ENCODE data around the gene ZSWIM6.

Gene ZSWIM6

DNA sequence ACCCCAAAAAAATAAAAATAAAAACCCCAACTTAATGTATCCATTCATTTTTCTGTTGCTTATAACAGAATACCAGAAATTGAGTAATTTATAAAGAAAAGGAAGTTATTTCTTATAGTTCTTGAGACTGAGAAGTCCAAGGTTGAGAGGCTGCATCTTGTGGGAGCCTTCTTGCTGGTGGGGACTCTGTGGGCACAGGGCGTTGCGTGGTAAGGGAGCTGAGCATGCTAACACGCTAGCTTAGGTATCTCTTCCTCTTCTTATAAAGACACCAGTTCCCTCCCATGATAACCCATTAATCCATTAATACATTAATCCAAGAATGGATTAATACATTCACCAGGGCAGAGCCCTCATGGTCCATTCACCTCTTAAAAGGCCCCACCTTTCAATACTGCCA, 150.9 kb downstream of the ZSWIM6 start:
- DNase-seq (ENCODE audit: low read depth): no peak

DNA sequence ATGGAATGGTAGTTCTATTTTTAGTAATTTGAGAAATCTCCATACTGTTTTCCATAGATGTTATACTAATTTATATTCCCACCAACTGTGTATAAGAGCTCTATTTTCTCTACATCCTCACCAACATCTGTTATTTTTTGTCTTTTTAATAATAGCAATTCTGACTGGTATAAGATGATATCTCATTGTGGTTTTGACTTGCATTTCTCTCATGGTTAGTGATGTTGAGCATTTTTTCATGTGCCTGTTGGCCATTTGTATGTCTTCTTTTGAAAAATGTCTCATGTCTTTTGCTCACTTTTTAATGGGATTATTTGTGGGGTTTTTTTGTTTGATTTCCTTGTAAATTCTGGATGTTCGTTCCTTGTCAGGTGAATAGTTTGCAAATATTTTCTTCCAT, 154.4 kb downstream of the ZSWIM6 start:
- DNase-seq (ENCODE audit: low read depth): peak; percentile 22

DNA sequence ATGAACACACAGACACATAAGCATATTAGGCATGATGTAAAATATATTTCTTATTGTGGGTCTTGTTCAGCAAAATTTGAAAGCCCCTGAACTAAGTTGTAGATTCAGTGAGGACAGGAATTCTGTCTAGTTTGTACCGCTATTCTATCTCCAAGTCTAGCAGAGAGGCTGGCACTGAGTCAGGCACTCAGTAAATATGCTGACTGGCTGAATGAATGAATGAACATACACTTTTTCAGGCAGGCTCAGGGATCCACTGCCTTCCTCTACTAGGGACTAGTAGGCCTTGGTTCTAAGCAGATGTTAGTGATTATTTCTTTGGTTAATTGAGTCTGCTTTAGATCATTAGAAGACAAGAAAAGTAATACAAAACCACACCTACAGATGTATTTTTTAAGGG, 157.5 kb downstream of the ZSWIM6 start:
- no peak for DNase-seq (ENCODE audit: low read depth)

DNA sequence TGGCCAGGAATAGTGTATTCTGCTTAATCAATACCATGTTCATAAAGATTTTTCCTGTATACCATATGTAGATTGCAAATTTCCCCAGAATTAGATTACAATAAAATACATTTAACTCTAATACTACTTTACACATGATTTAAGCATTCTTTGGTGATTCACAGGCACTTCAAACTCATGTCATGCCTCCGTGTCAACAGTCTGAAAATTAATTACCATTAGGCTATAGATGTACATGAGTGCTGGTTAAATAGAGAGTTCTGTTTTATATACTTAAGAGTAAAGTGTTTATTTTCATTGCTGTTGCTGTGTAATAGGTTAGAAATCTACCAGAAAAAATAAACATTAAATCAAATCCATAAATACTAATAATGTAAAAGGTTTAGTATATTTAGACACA, 159.8 kb downstream of the ZSWIM6 start:
- no peak for DNase-seq (ENCODE audit: low read depth)

DNA sequence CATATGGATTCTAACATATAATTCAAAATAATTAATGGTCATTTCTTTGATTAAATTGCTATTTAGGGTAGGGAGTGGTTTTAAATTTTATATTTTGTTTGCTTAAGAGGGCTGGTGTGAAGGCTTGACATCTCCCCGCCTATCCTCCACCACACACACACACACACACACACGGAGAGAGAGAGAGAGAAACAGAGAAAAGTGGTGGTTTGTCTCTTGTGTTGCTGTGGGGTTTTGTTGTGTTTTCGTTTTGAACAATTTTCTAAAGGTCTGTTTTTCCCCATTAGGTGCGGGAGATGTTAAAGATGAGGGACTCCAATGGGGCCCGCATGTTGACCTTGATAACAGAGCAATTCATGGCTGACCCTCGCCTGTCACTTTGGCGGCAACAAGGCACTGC, 161.9 kb downstream of the ZSWIM6 start:
- DNase-seq (ENCODE audit: low read depth): no peak

DNA sequence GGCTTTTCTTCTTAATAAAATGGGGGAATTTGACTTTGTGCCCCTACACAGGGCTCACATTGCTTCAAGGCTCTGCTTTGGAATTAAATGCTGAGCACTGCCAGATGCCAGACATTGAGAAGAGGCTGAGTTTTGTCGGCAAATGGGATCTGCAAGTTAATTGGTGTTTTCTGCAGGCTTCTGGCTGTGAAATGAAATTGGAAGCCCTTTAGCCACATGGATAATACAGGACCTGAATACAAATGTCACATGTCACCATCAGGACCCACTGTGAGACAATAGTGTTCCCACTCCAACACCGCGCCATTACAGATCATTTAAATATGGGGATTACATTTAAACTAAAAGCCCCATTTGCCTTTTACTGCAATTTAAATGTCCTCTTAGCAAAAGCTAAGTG, 164.4 kb downstream of the ZSWIM6 start:
- no peak for DNase-seq (ENCODE audit: low read depth)

DNA sequence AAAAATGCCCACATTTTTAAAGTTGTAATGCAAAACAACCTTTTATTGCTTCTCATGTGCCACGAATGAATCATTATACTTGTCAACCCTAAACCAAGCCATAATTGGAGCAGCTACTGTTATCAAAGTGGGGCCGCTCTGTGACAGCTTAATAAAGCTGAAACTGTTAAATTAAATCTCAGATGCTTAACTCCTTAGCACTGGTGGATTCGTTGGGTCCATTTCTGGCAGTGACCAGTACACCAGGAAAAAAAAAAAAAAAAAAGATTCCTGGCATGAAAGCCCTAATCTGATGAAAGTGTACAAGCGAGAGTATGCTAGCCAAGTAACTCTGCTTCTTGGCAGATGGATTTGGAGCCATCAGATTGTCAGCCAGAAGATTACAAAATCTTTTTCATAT, 164.8 kb downstream of the ZSWIM6 start:
- peak; percentile 4 for DNase-seq (ENCODE audit: low read depth)

DNA sequence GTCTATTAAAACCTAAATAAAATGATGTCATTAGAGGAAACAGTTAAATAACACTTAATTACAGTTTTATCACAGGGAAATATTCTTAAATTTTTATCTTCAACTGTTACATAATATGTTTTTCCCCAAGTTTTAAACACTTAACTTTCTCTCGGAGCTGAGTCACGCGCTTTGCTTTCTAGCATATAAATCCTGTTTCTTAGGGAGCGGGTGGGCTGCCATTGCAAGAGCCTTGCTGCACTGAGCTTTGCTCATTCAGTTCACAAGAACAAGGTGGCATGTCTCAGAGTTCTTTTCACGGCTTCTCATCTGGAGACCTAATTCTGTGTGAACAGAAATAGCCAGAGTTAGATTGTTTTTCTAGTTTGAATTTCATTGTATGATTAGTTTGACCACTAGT, 166.1 kb downstream of the ZSWIM6 start:
- peak; percentile 28 for DNase-seq (ENCODE audit: low read depth)

DNA sequence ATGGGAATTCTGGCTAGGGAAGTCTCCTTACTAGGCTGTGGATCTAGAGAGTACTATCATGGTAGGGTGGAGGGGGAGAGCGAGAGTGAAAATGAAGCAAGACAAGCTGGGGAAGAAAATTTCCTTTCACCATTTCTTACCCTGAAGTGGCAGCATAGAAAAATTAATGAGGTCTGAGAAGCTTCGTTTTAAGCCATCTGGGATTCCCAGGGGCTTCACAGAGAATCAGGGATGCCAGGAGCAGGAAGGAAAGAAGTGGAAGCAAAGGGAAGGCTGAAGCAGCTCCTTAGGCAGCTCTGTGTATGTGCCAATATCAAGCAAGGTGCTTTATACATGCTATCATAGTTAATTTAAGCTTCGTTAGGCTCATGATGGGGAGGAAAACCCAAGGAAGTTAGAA, 169.9 kb downstream of the ZSWIM6 start:
- DNase-seq (ENCODE audit: low read depth): no peak

DNA sequence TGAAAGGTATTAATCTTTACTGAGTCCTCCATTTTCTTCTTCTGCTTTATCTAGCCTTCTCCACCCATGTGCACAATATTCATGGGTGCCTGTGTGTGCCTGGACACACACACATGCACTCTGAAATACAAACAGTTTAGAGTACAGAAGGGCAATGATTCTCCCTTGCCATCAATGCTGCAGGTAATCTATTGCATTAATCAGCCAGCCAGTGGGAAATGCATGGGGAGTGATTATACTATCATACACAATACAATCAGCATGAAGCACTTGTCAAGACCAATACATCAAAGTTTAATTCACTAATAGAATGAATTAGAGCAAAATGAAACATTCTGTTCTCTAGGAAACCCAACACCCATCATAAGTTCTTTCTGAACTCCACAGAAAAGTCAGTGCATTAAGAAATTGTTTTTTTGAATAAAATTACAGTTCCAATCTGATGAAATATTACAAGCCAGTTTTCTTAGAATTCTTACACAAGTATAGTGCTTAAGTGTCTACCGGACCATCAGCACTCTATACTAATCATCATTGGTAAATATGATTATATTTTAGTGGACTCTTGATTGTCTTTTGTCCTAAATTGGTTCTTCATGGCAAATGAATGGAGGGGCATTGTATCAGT, 172.2 kb downstream of the ZSWIM6 start:
- no peak for DNase-seq (ENCODE audit: low read depth)

DNA sequence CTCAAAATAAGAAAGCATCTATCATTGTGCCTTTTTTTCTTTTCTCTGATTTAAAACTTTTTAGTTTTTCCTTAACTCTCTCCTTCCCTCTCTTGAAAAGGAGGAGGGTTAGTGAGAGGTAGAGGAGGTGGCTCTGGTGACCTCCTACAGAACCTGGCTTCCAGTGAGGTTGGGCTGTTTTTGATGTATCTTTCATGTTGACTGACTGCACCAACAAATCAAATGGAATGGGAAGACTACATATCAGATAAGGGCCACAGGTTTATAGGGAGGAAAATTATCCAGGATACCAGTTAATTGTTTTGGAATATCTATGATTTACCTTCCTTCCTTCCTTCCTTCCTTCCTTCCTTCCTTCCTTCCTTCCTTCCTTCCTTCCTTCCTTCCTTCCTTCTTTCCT, 173.2 kb downstream of the ZSWIM6 start:
- DNase-seq (ENCODE audit: low read depth): no peak

DNA sequence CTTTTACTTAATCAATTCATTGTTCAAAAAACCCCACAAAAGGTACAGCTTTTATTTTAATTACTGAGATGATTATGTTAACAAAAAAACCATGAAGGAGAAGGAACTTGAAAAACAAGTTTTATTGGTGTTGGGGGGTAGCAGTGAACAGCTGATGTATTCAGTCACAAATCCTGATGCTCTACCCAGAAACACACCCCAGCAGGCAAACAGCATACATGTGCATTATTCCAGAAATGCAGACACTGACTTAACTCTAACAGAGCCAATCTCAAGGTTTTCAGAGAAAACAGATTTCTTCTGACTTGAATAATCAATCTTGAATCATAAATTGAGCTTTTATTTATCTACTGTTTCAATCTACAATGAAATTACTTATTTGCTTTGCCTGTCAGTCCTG, 175.2 kb downstream of the ZSWIM6 start:
- no peak for DNase-seq (ENCODE audit: low read depth)

DNA sequence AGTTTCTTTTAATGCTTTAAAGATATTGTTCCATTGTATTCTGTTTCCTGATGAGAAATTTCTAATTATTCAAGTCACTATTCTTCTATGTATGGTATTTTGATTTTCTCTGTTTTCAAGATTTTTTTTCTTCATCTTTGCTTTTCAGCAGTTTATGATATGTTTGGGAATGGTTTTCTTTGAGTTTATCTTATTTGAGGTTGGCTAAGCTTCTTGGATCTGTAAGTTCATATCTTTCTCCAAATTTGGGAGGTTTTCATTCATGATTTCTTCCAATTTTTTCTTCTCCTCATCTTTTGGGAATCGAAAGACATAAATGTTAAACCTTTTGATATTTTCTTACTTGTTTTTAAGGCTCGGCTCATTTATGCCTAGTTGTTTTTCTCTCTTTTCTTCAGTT, 184.9 kb downstream of the ZSWIM6 start:
- DNase-seq (ENCODE audit: low read depth): no peak

DNA sequence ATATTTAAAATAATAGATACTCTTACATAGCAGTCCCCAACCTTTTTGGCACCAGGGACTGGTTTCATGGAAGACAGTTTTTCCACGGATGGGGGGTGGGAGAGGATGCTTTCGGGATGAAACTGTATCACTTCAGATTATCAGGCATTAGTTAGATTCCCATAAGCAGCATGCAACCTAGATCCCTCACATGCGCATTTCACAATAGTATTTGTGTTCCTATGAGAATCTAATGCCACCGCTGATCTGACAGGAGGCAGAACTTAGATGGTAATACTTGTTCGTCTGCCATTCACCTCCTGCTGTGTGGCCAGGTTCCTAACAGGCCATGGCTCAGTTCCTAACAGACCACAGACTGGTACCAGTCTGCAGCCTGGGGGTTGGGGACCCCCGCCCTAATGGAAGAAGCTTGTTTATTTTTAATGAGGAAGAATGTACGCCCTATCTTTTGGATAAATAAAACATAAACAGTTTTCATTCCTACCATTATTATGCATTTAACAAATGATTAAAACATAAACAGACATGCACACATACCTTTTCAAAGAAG, 187.7 kb downstream of the ZSWIM6 start:
- peak; percentile 40 for DNase-seq (ENCODE audit: low read depth)

DNA sequence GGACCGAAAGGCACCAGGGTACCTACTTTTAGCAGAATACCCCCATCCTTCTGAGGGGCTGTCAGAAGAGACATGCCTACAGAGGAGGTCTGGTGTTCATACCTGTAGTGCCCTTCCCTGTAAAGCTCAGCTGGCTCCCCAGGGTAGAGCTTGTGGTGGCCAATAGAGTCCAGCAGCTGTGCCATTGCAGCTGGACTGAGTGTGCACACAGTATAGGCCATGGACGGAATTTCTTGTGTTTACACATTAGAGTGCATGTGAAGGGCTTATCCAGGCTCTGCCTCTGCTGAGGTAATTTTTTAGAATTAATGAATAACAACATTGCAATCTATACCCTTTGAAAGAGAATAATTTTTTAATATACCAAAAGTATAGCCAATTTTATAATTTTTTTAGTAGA, 191.0 kb downstream of the ZSWIM6 start:
- no peak for DNase-seq (ENCODE audit: low read depth)

DNA sequence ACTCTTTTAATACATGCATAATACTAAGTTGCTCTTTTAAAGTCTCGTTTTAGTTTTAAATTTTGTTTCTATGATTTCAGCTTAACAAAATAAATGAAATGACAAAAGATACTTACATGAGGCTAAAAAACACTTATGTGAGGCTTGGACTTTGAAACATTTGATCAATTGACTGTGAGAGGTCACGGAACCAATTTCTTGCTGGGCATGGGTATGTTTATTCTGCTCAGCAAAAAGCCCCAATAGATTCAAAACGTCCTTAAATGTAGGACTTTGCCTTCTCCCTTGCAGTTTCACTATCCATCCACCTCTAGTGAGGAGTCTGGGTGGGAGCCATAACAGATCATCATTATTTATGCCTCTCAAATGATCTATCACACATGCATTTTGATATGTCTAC, 191.9 kb downstream of the ZSWIM6 start:
- no peak for DNase-seq (ENCODE audit: low read depth)

DNA sequence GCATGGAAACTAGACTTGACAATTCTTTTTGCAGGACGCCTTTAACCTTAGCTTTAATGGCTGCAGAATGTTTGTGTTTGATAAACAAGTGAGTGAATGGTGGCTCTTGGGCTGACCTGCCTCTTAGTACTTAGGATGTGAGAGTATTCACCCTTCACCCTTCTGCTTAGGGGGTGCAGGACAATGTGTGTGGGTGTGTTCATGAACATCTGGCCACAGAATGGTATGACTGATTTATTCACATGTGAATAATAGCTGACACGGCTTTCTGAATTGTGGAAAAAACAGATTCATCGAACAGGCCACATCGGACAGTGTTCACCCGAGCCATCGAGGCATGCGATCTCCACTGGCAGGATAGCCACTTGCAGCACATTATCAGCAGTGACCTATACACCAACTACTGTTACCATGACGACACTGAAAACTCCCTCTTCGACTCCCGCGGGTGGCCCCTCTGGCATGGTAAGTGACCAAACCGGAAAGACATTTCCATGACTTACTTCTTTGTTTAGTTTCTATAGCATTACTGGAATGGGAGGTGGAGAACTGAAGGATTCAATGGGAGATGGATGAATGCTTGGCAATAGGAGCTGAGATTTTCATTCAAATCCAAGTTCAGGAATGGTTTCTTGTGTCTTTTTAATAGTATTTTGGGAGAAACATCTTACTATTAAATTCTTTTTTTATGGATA, 193.6 kb downstream of the ZSWIM6 start:
- DNase-seq (ENCODE audit: low read depth): no peak

DNA sequence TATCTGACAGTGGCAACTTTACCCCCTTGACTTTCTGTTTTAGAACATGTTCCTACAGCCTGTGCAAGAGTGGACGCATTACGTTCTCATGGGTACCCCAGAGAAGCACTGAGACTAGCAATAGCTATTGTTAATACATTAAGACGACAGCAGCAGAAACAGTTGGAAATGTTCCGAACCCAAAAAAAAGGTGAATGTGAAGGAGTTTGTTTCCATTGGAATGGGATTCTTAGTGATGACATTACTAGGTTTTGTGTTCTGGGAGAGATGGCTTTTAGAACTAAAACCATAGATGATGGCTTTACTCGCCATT, 194.1 kb downstream of the ZSWIM6 start:
- no peak for DNase-seq (ENCODE audit: low read depth)

DNA sequence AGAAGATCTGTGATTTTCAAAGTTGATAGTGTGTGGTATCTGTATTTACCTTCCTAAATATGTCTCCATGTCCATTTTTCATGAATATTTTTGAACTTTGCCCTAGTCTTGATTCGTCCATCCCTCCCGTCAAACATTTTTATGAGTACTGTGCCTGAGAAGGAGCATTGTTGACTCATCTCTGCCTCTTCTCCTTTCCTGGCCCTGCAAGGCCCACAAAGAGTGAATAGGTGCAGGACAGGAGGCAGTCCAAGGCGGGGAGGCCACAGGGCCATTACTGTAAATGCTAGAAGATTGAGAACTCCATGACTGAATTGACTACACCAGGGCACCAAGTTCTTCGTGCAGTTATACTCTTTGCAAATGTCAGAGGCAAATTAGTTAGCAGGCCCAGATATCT, 200.9 kb downstream of the ZSWIM6 start:
- no peak for DNase-seq (ENCODE audit: low read depth)

DNA sequence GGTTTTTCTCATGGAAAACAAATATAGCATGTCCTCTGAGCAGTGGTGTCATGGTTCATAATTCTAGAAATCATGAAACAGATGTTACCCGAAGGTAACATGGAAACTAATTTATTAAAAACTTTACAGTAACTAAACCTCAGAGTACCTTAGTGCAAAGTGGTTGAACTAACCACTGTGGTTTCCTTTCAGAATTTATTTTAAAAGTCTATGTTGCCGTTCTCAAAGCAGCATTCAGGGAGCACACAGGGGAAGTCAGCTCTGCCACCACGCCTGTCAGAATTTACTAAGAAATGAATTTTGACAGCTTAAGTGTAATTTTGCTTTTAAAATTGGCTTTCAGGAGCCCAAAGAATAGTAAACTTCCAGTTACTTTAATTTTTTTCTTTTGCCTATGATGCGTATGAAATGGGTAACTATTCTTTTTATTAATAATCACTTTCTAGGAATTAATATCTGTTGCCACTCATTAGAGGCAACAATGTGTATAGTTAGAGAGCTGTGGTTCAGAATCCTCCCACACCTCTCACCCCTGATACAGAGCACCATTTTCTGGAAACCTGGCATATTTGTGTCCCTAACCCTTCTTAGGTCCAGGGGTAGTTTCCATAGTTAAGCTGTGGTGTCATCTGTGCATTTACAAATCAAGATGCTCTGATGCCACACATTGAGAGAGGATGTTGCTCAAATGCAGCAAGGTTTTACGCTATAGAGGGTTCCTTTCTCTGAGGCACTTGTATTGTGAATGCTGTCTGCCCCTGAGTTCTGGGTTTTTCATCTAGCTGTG, 202.6 kb downstream of the ZSWIM6 start:
- no peak for DNase-seq (ENCODE audit: low read depth)

DNA sequence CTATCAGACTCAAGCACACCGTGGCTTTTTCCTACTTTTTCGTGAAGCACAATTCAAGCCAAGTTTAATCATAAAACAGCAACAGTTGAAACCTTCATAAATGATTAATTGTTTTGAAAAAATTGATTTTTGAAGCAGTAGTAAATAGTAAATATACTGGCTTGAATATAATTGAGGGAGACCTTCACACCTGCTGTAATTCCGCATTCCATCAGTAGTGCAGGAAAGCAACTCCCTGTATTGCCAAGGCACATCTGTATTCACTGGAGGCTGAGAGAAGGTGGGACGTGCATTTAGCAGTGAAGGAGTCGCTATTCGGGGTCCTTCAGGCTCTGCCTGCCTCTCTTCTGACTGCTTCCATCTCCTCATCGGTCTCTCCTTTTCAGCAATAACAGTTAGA, 203.8 kb downstream of the ZSWIM6 start:
- DNase-seq (ENCODE audit: low read depth): no peak

DNA sequence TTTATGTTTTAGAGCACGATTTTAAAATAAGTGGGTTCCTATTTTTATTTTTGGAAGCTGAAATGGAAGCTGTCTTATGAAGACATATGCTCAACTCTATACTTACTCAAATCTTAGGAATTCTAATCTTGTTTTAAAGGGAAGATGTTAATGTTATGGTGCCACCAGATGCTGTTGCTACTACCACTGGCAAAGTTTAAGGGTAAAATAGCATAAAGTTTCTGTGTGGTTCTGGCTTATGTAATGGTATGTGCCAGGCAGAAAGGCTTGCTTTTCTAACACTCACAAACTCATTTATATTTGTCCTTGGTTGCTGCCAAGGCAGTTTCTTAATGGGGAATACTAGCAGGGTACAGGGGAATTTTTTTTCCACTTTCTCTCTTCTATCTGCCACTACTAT, 204.9 kb downstream of the ZSWIM6 start:
- DNase-seq (ENCODE audit: low read depth): no peak

Data from amniotic epithelial cell (primary cell).